Measurements from ENCODE around the gene MEI4. TPM values are rescaled to one million over a fixed set of nuclear protein-coding genes. Genes with fewer than 3 reads are reported as not detected.
A peak's percentile ranks its signal among the peaks of the same experiment; 100 is the strongest.

MEI4 gene
- total and polyA plus RNA-seq, 2 of the 13 experiments (the other 11 are each of a cell fraction or from before 2014, with no cell fraction given) = not detected

GRCh38 chr6:77816766-77817270, 164.0 kb downstream of the MEI4 start:
- Histone ChIP-seq H3K9ac (ENCODE audit: insufficient read depth, low read depth, low read length) (no peak overlapping the region), H3K4me2 (ENCODE audit: low read depth, low read length) (no peak overlapping the region), H3K9me3 (ENCODE audit: low read length) (no peaks in the 10 kb centered on the region), H3K36me3 (replicated peaks in 1 of 2; ENCODE audit: control insufficient read depth in 1 of 2, insufficient read depth in 2 of 2, low read length in 2 of 2) (no peaks in the 10 kb centered on the region), H4K20me1 (ENCODE audit: insufficient read depth, low read length) (no peaks in the 10 kb centered on the region), H3K4me1 (ENCODE audit: insufficient read depth, low read length) (peaks cover 25% of the 10 kb centered on the region), H2AFZ (ENCODE audit: low read length) (no peak overlapping the region), H3K4me3 (replicated peaks in 1 of 3; ENCODE audit: insufficient read depth in 1 of 3, low read depth in 2 of 3, low read length in 3 of 3) (no peak overlapping the region), H3K79me2 (ENCODE audit: insufficient read depth, low read length) (no peaks in the 10 kb centered on the region), H3K27ac (ENCODE audit: extremely low read length, insufficient read depth, low read length) (no peak overlapping the region), H3K27me3 (ENCODE audit: control insufficient read depth in 1 of 2, insufficient read depth in 2 of 2, low read length in 2 of 2) (no peaks in the 10 kb centered on the region)
- 61% methylated on average over 2 of the region's 2 CpGs for WGBS (ENCODE audit: low lambda C conversion rate)
- no peak for DNase-seq (ENCODE audit: low spot score)
- BruUV-seq (replicated peaks) = no TSS peak
- intact Hi-C loops (cut with micrococcal nuclease; ENCODE audit: unreplicated experiment) (no loop called here), in situ Hi-C loops (cut with HindIII; ENCODE audit: extremely low pct_ligation_motif_present, low pct_unique_long_range_greater_than_20kb) (no loop called here)
- CTCF ChIA-PET (ENCODE audit: low intra/inter-chr PET ratio, low total read pairs) = no interaction called here
- POLR2A ChIA-PET = no interaction called here
- ATAC-seq = no peak
- FAIRE-seq = no peak
- peak; percentile 41 to 59; a peak in 3 of 4 replicates for TF ChIP-seq MAFK (conservative IDR thresholded peaks at IDR 0.05 in 1 of 2, IDR thresholded peaks at IDR 0.05 in 1 of 2; ENCODE audit: low read length in 2 of 2)
- peak; percentile 27; the same call in 1 of the 2 replicates for TF ChIP-seq MAFF (IDR thresholded peaks at IDR 0.05; ENCODE audit: low read depth, low read length)
- no peak for TF ChIP-seq SMC3 (IDR thresholded peaks at IDR 0.05; ENCODE audit: low read length)
- no peak for TF ChIP-seq ZNF251 (CRISPR knock-in tag; IDR thresholded peaks at IDR 0.05)

DNA sequence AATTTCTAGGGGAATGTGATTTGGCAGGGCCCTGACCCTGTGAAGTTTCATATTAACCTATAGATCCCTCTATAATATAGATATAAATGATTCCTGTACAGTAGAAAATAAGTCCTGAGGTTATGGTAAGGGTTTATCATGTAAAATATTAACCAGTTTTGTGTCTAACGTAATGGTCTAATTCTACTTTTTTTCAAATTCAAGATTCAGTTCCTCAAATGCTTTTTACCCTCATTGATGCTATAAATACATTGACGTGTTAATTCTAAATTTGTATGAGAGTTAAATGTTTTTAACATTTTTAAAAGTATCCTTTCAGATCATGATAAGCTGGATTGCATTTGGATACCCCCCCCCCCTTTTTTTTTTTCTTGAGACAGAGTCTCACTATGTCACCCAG, 169.4 kb downstream of the MEI4 start:
- ATAC-seq = no peak
- intact Hi-C loops (cut with micrococcal nuclease; ENCODE audit: unreplicated experiment) (no loop called here), in situ Hi-C loops (cut with HindIII; ENCODE audit: extremely low pct_ligation_motif_present, low pct_unique_long_range_greater_than_20kb) (no loop called here)
- Histone ChIP-seq H3K4me3 (replicated peaks in 1 of 3; ENCODE audit: insufficient read depth in 1 of 3, low read depth in 2 of 3, low read length in 3 of 3) (no peak overlapping the region), H3K79me2 (ENCODE audit: insufficient read depth, low read length) (no peaks in the 10 kb centered on the region), H3K27ac (ENCODE audit: extremely low read length, insufficient read depth, low read length) (no peak overlapping the region), H2AFZ (ENCODE audit: low read length) (no peak overlapping the region), H3K36me3 (replicated peaks in 1 of 2; ENCODE audit: control insufficient read depth in 1 of 2, insufficient read depth in 2 of 2, low read length in 2 of 2) (no peaks in the 10 kb centered on the region), H3K9ac (ENCODE audit: insufficient read depth, low read depth, low read length) (no peak overlapping the region), H3K9me3 (ENCODE audit: low read length) (no peaks in the 10 kb centered on the region), H3K4me1 (ENCODE audit: insufficient read depth, low read length) (no peaks in the 10 kb centered on the region), H3K4me2 (ENCODE audit: low read depth, low read length) (no peak overlapping the region), H4K20me1 (ENCODE audit: insufficient read depth, low read length) (no peaks in the 10 kb centered on the region), H3K27me3 (ENCODE audit: control insufficient read depth in 1 of 2, insufficient read depth in 2 of 2, low read length in 2 of 2) (no peaks in the 10 kb centered on the region)
- ChIA-PET POLR2A (no interaction called here), CTCF (ENCODE audit: low intra/inter-chr PET ratio, low total read pairs) (no interaction called here)
- 75% methylated on average over 2 of the region's 2 CpGs for WGBS (ENCODE audit: low lambda C conversion rate)
- FAIRE-seq = no peak
- no TSS peak for BruUV-seq (replicated peaks)
- DNase-seq (ENCODE audit: low spot score) = no peak
- no peak for TF ChIP-seq SP140L (CRISPR knock-in tag; IDR thresholded peaks at IDR 0.05; ENCODE audit: borderline replicate concordance)
- TF ChIP-seq CSRNP1 (CRISPR knock-in tag; IDR thresholded peaks at IDR 0.05) = no peak
- TF ChIP-seq ZNF264 (CRISPR knock-in tag; IDR thresholded peaks at IDR 0.05) = no peak
- TF ChIP-seq RORA (CRISPR knock-in tag; IDR thresholded peaks at IDR 0.05) = no peak
- TF ChIP-seq HOXA5 (CRISPR knock-in tag; IDR thresholded peaks at IDR 0.05) = no peak
- TF ChIP-seq CC2D1A (CRISPR knock-in tag; IDR thresholded peaks at IDR 0.05) = no peak
- no peak for TF ChIP-seq ZNF782 (CRISPR knock-in tag; IDR thresholded peaks at IDR 0.05; ENCODE audit: borderline replicate concordance)
- no peak for TF ChIP-seq NR0B2 (CRISPR knock-in tag; IDR thresholded peaks at IDR 0.05)
- no peak for TF ChIP-seq PHF5A (CRISPR knock-in tag; IDR thresholded peaks at IDR 0.05; ENCODE audit: low read depth, unreplicated experiment)
- TF ChIP-seq, protein P1, sequence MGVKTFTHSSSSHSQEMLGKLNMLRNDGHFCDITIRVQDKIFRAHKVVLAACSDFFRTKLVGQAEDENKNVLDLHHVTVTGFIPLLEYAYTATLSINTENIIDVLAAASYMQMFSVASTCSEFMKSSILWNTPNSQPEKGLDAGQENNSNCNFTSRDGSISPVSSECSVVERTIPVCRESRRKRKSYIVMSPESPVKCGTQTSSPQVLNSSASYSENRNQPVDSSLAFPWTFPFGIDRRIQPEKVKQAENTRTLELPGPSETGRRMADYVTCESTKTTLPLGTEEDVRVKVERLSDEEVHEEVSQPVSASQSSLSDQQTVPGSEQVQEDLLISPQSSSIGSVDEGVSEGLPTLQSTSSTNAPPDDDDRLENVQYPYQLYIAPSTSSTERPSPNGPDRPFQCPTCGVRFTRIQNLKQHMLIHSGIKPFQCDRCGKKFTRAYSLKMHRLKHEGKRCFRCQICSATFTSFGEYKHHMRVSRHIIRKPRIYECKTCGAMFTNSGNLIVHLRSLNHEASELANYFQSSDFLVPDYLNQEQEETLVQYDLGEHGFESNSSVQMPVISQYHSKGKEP (CRISPR knock-in tag; IDR thresholded peaks at IDR 0.05) = no peak
- TF ChIP-seq NR2C2 (CRISPR knock-in tag; IDR thresholded peaks at IDR 0.05; ENCODE audit: borderline replicate concordance) = no peak
- no peak for TF ChIP-seq MTF2 (CRISPR knock-in tag; IDR thresholded peaks at IDR 0.05; ENCODE audit: borderline replicate concordance)

Measured in HepG2 (cell line).